NCI-H2227 treated with DMSO at 0.1 percent for 48 hours (cell line): Measurements from ENCODE around the gene CRYZL1.

Source experiments
- DNase-seq: peaks from one replicate; lab custom pipeline; 2025; lab: John Stamatoyannopoulos, UW

The CRYZL1 gene

DNA sequence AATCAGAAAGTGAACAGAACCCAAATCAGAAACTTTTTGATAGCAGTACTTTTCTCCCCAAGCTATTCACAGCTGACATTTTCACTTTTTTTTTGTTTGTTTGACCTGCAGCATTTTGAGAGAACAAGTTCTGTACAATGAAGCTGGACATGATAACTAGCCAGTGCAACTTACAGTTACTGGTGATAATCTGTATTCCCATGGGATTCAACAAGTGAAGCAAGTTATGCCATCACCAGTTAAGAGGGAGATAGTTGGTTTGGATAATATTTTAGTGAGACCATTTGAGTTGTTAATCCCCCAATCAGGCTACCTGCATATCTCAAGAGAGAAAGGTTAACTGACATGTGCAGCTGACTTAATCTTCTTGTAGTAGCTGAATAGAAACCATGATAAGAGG lies 80.6 kb downstream of the CRYZL1 start:
- DNase-seq: no peak

DNA sequence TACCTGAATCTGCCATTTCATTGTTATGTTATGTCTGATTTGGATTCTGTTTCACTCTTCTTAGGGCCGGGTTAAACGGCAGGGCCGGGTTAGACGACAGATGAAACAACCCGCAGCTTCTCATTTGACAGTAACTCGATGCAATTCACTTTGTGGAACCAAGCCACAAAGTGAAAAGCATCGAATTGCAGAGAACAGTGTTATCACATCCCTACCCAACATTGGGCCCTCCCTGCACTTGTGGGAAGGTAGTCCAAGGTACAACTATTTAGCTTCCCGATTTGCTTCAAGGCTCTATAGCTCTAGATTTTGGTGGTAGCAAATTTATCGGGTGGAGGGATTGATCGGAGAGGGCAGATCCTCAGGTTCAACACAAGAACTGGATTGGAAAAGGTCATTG lies 81.7 kb downstream of the CRYZL1 start:
- no peak for DNase-seq

DNA sequence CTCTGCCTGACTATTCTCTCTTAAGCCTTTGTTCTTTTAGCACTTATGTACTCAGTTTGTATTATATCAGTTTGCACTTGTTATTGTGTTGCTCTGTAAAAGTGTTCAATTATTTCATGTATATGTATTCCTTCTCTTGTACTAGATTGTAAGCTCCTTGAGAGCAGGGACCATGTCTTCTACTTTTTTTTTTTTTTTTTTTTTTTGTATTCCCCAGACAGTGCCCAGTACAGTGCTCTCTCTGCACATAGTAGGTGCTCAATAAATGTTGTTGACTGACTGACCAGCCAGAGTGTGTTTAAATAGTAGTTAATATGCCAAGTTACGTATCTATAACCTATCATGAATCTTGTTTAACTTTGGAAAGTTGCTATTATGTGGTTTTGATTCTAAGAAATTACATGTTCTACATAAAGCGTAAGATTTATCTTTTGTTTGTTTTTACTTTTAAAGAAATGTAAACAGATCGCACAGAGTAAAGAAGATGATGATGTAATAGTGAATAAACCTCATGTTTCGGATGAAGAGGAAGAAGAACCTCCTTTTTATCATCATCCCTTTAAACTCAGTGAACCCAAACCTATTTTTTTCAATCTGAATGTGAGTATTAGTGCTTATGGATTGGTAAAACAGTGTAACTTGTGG lies 82.6 kb downstream of the CRYZL1 start:
- DNase-seq: no peak

DNA sequence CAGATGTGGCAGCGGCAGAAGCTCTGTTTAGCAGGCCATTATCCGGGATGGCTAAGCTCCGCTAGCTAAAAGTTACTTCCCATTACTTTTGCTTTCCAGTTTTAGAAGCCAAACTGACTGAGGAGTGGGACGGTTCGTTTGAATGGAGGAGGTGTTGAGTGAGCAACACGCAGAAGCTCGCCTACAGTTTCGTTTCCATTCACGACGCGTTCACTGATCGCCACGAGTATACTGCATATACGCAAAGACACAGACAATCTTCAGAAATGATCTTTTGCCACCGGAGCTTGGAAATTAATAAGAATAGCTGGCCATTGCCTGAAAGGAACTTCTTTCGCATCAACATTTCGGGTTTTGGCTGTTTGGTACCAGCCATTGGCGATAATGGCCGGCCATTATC lies 84.1 kb downstream of the CRYZL1 start:
- DNase-seq: no peak

DNA sequence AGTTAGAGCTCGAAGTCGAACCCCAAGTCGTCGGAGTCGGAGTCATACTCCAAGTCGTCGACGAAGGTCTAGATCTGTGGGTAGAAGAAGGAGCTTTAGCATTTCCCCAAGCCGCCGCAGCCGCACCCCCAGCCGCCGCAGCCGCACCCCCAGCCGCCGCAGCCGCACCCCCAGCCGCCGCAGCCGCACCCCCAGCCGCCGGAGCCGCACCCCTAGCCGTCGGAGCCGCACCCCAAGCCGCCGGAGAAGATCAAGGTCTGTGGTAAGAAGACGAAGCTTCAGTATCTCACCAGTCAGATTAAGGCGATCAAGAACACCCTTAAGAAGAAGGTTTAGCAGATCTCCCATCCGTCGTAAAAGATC lies 86.6 kb downstream of the CRYZL1 start:
- DNase-seq: no peak

DNA sequence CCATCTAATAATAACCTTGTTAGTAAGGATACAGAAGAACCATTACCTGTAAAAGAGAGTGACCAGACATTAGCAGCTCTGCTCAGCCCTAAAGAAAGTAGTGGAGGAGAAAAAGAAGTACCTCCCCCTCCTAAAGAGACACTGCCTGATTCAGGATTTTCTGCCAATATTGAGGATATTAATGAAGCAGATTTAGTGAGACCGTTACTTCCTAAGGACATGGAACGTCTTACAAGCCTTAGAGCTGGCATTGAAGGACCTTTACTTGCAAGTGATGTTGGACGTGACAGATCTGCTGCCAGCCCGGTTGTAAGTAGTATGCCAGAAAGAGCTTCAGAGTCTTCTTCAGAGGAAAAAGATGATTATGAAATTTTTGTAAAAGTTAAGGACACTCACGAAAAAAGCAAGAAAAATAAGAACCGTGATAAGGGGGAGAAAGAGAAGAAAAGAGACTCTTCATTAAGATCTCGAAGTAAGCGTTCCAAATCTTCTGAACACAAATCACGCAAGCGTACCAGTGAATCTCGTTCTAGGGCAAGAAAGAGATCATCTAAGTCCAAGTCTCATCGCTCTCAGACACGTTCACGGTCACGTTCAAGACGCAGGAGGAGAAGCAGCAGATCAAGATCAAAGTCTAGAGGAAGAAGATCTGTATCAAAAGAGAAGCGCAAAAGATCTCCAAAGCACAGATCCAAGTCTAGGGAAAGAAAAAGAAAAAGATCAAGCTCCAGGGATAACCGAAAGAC lies 87.1 kb downstream of the CRYZL1 start:
- no peak for DNase-seq

DNA sequence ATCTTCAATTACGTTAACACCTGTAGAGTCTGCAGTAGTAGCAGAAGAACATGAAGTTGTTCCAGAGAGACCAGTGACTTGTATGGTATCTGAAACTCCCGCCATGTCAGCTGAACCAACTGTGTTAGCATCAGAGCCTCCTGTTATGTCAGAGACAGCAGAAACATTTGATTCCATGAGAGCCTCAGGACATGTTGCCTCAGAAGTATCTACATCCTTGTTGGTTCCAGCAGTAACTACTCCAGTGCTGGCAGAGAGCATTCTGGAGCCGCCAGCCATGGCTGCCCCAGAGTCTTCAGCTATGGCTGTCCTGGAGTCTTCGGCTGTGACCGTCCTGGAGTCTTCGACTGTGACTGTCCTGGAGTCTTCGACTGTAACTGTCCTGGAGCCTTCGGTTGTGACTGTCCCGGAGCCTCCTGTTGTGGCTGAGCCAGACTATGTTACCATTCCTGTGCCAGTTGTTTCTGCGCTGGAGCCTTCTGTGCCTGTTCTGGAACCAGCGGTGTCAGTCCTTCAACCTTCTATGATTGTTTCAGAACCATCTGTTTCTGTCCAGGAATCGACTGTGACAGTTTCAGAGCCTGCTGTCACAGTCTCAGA lies 88.4 kb downstream of the CRYZL1 start:
- DNase-seq: no peak

DNA sequence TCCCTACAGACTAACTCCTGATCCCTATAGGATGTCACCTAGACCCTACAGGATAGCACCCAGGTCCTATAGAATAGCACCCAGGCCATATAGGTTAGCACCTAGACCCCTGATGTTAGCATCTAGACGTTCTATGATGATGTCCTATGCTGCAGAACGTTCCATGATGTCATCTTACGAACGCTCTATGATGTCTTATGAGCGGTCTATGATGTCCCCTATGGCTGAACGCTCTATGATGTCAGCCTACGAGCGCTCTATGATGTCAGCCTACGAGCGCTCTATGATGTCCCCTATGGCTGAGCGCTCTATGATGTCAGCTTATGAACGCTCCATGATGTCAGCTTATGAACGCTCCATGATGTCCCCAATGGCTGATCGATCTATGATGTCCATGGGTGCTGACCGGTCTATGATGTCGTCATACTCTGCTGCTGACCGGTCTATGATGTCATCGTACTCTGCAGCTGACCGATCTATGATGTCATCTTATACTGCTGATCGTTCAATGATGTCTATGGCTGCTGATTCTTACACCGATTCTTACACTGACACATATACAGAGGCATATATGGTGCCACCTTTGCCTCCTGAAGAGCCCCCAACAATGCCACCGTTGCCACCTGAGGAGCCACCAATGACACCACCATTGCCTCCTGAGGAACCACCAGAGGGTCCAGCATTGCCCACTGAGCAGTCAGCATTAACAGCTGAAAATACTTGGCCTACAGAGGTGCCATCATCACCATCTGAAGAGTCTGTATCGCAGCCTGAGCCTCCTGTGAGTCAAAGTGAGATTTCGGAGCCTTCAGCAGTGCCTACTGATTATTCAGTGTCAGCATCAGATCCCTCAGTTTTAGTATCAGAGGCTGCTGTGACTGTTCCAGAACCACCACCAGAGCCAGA lies 89.2 kb downstream of the CRYZL1 start:
- no peak for DNase-seq

DNA sequence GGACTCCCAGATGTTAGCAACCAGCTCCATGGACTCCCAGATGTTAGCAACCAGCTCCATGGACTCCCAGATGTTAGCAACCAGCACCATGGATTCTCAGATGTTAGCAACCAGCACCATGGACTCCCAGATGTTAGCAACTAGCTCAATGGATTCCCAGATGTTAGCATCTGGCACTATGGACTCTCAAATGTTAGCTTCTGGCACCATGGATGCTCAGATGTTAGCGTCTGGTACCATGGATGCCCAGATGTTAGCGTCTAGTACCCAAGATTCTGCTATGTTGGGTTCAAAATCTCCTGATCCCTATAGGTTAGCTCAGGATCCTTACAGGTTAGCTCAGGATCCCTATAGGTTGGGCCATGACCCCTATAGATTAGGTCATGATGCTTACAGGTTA lies 89.9 kb downstream of the CRYZL1 start:
- DNase-seq: no peak

DNA sequence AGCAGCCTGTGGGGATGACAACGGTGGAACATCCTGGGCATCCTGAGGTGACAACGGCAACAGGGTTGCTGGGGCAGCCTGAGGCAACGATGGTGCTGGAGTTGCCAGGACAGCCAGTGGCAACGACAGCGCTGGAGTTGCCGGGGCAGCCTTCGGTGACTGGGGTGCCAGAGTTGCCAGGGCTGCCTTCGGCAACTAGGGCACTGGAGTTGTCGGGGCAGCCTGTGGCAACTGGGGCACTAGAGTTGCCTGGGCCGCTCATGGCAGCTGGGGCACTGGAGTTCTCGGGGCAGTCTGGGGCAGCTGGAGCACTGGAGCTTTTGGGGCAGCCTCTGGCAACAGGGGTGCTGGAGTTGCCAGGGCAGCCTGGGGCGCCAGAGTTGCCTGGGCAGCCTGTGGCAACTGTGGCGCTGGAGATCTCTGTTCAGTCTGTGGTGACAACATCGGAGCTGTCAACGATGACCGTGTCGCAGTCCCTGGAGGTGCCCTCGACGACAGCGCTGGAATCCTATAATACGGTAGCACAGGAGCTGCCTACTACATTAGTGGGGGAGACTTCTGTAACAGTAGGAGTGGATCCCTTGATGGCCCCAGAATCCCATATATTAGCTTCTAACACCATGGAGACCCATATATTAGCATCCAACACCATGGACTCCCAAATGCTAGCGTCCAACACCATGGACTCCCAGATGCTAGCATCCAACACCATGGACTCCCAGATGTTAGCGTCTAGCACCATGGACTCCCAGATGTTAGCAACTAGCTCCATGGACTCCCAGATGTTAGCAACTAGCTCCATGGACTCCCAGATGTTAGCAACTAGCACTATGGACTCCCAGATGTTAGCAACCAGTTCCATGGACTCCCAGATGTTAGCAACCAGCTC lies 90.5 kb downstream of the CRYZL1 start:
- no peak for DNase-seq

DNA sequence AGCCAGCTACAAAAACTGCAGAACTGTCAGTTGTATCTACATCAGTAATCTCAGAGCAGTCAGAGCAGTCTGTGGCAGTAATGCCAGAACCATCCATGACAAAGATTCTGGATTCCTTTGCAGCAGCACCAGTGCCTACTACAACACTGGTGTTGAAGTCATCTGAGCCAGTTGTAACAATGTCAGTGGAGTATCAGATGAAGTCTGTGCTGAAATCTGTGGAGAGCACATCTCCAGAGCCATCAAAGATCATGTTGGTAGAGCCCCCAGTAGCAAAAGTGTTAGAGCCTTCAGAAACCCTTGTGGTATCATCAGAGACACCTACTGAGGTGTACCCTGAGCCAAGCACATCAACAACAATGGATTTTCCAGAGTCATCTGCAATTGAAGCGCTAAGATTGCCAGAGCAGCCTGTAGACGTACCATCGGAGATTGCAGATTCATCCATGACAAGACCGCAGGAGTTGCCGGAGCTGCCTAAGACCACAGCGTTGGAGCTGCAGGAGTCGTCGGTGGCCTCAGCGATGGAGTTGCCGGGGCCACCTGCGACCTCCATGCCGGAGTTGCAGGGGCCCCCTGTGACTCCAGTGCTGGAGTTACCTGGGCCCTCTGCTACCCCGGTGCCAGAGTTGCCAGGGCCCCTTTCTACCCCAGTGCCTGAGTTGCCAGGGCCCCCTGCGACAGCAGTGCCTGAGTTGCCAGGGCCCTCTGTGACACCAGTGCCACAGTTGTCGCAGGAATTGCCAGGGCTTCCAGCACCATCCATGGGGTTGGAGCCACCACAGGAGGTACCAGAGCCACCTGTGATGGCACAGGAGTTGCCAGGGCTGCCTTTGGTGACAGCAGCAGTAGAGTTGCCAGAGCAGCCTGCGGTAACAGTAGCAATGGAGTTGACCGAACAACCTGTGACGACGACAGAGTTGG lies 91.4 kb downstream of the CRYZL1 start:
- no peak for DNase-seq

DNA sequence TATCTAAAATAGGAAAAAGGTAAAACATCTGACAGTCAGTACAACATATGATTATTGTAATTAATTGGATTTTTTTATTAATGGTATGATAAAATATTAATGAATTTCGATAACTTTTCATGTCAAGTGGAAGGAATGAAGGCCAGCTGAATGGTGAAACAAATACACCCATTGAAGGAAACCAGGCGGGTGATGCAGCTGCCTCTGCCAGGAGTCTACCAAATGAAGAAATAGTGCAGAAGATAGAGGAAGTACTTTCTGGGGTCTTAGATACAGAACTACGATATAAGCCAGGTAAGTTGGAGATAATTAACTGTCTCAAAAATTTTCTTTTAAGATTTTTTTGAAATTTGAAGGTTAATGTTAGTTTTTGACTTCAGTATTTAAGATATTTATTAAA lies 95.5 kb downstream of the CRYZL1 start:
- no peak for DNase-seq

DNA sequence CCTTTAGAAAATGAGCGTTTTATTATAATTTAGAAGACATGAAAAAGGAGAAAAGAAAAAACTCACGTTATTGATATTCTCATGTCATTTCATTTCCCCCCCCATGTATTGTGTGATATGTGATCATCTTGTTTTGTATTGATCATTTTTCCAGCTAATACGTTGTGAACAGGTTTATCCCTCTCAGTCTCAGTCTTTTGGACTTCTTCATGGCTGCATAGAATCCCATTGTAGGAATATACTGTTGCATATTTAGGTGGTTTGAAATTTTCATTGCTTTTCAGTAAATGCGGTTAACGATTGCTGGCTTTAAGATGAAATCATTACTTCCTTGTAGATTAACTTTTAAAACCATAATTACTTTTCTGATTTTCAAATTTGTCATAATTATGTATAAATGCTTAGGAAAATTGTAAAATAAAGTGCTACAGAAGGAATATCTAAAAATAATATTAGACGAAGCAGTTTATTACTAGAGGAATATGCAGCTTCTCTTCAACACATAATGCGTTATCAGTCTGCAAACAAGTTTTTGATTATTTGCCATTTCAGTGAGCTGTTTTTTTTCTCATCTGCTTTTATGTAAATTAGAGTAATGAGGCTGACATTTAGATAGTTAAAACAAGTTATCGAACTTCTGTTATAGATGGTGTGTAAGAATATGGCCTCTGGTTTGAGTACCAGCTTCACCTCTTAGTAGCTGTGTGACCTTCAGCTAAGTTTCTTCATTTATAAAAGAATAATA lies 96.9 kb downstream of the CRYZL1 start:
- no peak for DNase-seq

DNA sequence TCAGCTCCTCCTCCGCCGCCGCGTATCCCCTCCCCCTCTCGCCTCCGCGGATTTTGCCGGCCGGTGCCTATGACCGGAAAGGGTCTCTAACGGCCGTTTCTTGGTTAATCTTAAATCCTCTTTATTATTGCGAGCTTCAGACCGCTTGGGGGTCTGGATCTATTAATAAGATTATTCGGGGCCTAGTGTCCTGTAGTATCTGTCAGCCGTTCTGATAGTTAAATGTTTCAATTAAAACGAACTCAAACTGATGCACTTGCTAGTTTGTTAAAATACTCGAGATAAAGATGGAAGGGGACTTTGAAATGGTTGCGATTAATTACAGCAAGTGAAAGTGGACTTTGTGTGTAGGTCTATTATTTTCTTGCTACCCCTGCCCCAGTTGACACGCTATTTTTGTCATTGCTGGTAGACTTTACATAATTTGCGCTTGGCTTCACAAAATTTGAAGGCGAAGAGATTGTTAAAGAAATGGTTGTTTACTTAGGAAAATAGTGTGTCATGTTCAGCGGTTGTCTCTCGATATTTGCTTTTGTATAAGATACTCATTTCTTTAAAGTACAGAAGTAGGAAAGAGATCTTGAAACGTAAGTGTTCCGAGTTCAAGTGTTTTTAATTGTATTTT lies 97.9 kb downstream of the CRYZL1 start:
- no peak for DNase-seq

DNA sequence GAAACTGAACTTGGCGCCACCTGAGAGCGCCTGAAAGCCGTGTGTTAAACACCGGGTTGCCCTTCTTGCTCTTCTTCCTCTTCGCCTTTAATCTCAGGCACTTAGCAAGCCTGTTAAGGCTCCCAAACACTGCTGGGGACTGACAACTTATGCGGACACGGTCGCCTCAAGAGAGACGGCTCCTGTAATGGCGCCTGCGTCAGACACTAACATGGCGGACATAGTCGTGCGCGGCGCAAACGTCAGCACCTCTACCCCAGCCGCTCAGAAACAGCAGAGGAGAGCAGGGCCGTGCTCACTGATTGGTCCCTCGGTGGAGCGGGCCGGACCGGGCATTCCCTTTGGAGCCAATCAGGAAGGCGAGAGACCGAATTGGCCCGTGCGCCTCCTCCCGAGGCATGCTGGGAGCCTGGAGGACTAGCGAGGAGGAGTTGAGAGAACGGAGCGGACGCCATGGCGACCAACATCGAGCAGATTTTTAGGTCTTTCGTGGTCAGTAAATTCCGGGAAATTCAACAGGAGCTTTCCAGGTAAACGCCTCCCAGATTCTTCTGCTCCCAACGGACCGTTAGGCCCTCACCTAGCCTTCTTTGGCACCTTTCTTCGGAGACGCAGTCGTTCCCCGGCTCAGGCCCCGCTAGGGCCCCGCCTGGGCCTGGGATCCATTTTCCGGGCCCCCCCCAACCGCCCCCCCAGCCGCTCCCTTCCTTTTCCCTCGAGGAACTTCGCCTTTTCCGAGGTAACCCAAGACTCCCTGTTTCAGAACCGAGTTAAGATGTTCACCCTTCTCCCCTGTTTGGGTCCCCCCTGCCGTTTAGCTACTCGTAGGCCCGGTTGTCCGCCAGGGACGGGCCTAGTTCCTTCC lies 98.7 kb downstream of the CRYZL1 start, which contains the start of gene SON:
SON (plus strand) TSS at position 399 of the 865 bp plus-strand sequence; CDS start at position 454, 55 bp downstream.
- DNase-seq: peak; percentile 97

DNA sequence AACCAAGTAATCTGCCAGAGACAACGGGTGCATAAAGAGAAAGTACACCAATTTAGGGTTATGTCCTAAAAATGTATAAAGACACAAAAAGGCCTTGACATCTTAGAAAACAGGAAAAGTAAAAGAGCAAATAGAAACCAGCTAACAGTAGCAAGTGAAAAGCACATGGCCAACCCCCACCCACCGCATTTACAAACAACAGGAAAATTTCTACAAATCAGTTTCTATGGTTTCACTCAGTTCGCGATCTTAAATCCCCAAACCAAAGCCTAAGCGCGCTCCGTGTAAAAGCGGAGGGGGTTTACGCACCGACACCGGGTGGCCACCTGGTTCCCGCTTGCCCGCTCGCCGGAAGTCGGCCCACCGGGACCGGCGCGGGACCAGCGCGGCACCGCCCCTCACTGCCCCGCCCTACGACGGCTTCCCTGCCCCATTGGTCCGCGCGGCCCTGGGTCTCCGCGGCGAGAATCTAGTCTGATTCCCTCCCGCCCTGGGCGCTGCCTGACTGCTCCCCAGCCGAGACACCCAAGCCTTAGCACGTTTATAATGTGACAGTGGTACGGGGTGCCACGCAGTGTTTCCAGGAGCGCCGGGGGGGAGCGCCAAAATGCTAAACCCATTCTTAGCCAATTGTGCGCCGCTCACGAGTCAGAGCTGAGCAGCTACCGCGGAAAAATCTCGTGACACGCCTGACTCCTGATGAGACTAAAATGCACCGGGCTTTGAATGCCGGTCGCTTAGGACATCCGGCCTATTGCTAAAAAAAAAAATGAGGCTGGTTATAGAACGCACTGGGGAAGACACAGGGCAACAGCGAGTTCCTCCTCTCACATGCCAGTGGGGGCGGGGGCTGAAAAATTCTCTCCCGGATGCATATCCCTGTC lies 99.5 kb downstream of the CRYZL1 start, which contains the start of gene GART:
GART (minus strand) TSS at position 362 of the 884 bp plus-strand sequence. CDS start 2,802 bp downstream, outside the sequence.
- DNase-seq: peak; percentile 82
